H54 (cell line): ENCODE data around the gene PPFIA3.
"Not testable (repeated sequence)": the region's sequence is repeated elsewhere in the genome, so short reads cannot be mapped to it uniquely, and the experiment has no call there.

ENCODE experiments used
- DNase-seq: peaks from one replicate; pipeline ENCODE4 v3.0.0; 2011; ENCODE audit warnings: low spot score, mixed read lengths; ENCODE audit not compliant: insufficient read length
- FAIRE-seq: peaks from 3 replicates; lab custom pipeline; 2011; peaks lifted over from hg19 to GRCh38; lab: Jason Lieb, UNC
- POLR2A ChIP-seq: IDR thresholded peaks from 2 replicates; pipeline ENCODE4 v1.6.1; 2011; ENCODE audit warnings: low read depth, mild to moderate bottlenecking, low read length

PPFIA3 gene

GRCh38 chr19:49155005-49155819 lies 35.9 kb downstream of the PPFIA3 start, which contains the start of gene HRC:
TSS of gene HRC (minus strand) at chr19:49155396. CDS start at chr19:49155237, 159 bp downstream.
- no peak for TF ChIP-seq POLR2A
- DNase-seq (no peak), FAIRE-seq (no peak)

GRCh38 chr19:49155820-49156346 lies 36.5 kb downstream of the PPFIA3 start:
- FAIRE-seq, result no peak

GRCh38 chr19:49157445-49158224 lies 38.3 kb downstream of the PPFIA3 start, which contains the start of gene TRPM4:
TSS of gene TRPM4 (plus strand) at chr19:49157792. CDS start at chr19:49157867, 75 bp downstream.
- peak; percentile 71 for TF ChIP-seq POLR2A
- DNase-seq (peak; percentile 80), FAIRE-seq (no peak)

More at GRCh38 chr19:49155820-49156346, 36.5 kb downstream of the PPFIA3 start:
- no peak for TF ChIP-seq POLR2A
- DNase-seq, result no peak

DNA sequence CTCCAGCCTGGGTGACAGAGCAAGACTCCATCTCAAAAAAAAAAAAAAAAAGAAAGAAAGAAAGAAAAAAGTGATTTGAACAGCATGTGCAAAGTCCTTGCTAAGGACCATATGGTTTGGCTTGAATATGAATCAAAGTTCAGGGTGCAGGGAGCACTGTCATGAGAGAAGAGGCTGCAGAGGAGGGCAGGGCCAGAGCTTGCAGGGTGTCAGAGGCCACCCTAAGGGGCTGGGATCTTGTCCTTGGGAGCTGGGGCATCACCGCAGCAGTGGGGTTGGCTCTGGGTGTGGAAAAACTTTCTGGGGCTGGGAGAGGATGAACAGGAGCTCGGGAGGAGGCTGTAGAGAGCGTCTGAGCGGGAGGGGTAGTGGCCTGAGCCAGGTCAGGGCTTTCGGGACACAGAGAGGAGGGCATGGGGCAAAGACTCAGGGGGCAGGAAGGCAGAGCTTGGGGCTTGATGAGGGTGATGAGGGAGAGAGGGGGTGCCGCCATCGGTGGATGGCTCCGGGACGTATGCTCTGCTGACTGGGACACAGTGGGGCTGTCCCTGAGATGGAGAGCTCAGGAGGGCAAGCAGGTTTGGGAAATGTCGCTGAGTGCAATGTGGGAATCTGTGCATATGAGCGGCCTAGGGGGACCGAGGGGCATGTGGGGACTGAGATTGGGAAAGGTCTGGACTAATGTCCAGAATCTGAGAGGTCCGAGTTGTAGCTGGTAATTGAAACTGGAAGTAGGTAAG lies 41.3 kb downstream of the PPFIA3 start:
- DNase-seq, result no peak
- no peak for TF ChIP-seq POLR2A
- no peak for FAIRE-seq

- FAIRE-seq (no peak), DNase-seq (no peak)
- no peak for TF ChIP-seq POLR2A
Observed at GRCh38 chr19:49161987-49162386, 42.6 kb downstream of the PPFIA3 start.

GRCh38 chr19:49165111-49165750 lies 45.9 kb downstream of the PPFIA3 start:
- DNase-seq (no peak), FAIRE-seq (no peak)
- no peak for TF ChIP-seq POLR2A

DNA sequence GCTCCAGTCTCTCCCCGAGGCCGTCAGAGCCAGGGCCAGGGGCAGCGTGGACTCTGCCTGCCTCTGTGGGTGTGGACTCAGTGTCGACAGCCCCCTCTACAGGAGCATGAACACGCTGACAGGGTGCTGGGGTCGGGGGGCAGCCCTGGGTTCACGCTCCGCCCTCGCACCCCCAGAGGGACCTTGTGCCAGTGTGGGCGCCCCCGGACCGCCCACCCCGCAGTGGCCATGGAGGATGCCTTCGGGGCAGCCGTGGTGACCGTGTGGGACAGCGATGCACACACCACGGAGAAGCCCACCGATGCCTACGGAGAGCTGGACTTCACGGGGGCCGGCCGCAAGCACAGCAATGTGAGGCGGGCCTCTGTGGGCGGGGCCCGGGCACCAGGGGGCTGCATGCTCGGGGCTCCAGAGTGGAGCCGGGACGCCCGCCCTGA lies 46.5 kb downstream of the PPFIA3 start:
- DNase-seq (no peak), FAIRE-seq (no peak)
- no peak for TF ChIP-seq POLR2A

DNA sequence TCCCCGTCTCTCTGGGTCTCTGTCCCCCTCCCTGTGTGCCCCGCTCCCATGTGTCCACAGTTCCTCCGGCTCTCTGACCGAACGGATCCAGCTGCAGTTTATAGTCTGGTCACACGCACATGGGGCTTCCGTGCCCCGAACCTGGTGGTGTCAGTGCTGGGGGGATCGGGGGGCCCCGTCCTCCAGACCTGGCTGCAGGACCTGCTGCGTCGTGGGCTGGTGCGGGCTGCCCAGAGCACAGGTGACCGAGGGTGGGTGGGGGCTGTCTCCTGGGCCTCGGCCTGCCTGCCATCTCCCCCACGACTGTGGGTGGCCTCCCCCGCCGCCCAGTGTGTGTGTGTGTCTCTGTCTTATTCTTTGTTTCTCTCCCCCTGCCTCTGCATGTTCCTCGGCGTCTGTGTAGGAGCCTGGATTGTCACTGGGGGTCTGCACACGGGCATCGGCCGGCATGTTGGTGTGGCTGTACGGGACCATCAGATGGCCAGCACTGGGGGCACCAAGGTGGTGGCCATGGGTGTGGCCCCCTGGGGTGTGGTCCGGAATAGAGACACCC lies 48.6 kb downstream of the PPFIA3 start:
- no peak for FAIRE-seq
- DNase-seq, result no peak
- no peak for TF ChIP-seq POLR2A

- TF ChIP-seq POLR2A, result no peak
- DNase-seq (no peak), FAIRE-seq (no peak)
Observed at GRCh38 chr19:49168421-49168820, 49.1 kb downstream of the PPFIA3 start.

DNA sequence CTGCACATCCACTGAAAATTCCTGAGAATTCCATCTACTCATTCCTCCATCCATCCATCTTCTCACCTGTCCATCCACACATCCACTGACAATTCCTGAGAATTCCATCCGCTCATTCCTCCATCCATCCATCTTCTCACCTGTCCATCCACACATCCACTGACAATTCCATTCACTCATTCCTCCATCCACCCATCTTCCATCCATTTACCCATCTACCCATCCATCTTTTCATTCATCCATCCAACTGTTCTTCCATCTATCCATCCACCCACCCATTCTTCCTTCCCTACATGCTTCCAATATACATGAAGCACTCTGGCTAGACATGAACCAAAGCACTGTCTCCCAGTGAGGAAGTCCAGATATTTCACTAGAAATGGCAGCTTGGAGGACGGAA lies 53.9 kb downstream of the PPFIA3 start:
- no peak for FAIRE-seq
- DNase-seq, result no peak
- TF ChIP-seq POLR2A, result no peak

DNA sequence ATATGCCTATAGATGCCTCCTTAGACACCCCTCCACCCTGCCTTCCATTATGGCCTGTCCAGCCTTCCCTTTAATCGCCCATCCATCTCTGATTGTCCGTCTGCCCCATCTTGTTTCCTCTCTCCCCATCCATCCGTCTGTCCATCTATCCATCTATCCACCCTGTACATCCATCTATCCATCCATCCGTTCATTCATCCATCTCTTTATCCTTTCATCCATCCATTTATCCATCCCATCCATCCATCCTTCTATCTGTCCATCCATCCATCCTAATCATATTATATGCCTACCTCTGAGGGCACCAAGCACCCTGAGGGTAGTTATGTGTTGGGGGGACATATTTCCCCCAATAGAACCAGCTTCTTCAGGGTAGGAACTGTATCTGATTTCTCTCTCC lies 61.3 kb downstream of the PPFIA3 start:
- no peak for FAIRE-seq
- no peak for DNase-seq
- no peak for TF ChIP-seq POLR2A

- not testable (repeated sequence) for FAIRE-seq
Observed at GRCh38 chr19:49182010-49182847, 62.9 kb downstream of the PPFIA3 start.

More at GRCh38 chr19:49182010-49182847, 62.9 kb downstream of the PPFIA3 start:
- not testable (repeated sequence) for DNase-seq
